A673 (cell line): ENCODE measurements around the gene NCKIPSD.

Experiments
- EZH2 ChIP-seq: fragments of 200-600 bp; sonication (generic); IDR thresholded peaks from 2 replicates; pipeline ENCODE4 v1.6.1; 2017; ENCODE audit warnings: borderline replicate concordance, low read depth, mild to moderate bottlenecking, mixed read lengths, antibody characterized with exemption, low read length; ENCODE audit not compliant: poor library complexity, severe bottlenecking
- TF ChIP-seq, protein P1 (sequence below): fragments of 300-800, 200-600 bp; sonication (generic); conservative IDR thresholded peaks from 2 replicates; pipeline ENCODE4 v1.5.1; 2017; ENCODE audit warnings: low read depth, mild to moderate bottlenecking, antibody characterized with exemption, low read length, moderate library complexity, mixed read lengths

DNA sequence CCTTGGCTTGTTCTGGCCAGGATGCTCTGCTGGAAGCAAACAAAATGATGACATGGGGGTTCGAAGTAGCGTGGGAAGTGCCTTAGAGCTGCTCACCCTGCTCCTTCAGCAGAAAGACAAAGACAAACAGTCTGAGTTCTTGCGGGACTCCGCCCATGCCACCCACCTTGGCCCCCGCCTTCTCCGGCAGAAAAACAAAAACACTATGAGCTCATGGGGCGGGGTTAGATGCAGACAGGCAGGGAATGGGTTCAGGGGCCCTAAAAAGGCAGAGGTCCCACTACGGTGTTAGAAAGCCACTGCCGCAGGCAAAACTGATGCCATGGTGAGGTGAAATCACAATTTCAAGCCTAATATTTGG, 9.7 kb upstream of the NCKIPSD start:
- TF ChIP-seq, protein P1, sequence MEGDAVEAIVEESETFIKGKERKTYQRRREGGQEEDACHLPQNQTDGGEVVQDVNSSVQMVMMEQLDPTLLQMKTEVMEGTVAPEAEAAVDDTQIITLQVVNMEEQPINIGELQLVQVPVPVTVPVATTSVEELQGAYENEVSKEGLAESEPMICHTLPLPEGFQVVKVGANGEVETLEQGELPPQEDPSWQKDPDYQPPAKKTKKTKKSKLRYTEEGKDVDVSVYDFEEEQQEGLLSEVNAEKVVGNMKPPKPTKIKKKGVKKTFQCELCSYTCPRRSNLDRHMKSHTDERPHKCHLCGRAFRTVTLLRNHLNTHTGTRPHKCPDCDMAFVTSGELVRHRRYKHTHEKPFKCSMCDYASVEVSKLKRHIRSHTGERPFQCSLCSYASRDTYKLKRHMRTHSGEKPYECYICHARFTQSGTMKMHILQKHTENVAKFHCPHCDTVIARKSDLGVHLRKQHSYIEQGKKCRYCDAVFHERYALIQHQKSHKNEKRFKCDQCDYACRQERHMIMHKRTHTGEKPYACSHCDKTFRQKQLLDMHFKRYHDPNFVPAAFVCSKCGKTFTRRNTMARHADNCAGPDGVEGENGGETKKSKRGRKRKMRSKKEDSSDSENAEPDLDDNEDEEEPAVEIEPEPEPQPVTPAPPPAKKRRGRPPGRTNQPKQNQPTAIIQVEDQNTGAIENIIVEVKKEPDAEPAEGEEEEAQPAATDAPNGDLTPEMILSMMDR, result no peak
- no peak for TF ChIP-seq EZH2
